ENCODE data around the gene PPP1CC.
"Not testable (repeated sequence)": the region's sequence is repeated elsewhere in the genome, so short reads cannot be mapped to it uniquely, and the experiment has no call there.

Gene PPP1CC

GRCh38 chr12:110767863-110768262 lies 25.2 kb upstream of the PPP1CC start:
- peaks cover 5% of the 10 kb centered on the region for H3K36me3 Mint-ChIP-seq (ENCODE audit: insufficient read depth)
- H3K27ac Mint-ChIP-seq, result no peak overlapping the region
- H3K9me3 Mint-ChIP-seq, result no peaks in the 10 kb centered on the region
- DNase-seq (no peak), ATAC-seq (replicated peaks) (no peak)
- peaks cover 0 to 7% of the 10 kb centered on the region in 2 donors for H3K4me1 Mint-ChIP-seq (ENCODE audit: low read depth in 2 of 2)
- no peak overlapping the region for H3K4me3 Mint-ChIP-seq
- peaks cover 0 to 9% of the 10 kb centered on the region in 2 donors for H3K27me3 Mint-ChIP-seq

GRCh38 chr12:110766311-110767154 lies 23.8 kb upstream of the PPP1CC start:
- Mint-ChIP-seq H3K27ac (no peak overlapping the region), H3K27me3 (peaks cover 0 to 9% of the 10 kb centered on the region in 2 donors), H3K4me3 (no peak overlapping the region), H3K9me3 (no peaks in the 10 kb centered on the region), H3K36me3 (ENCODE audit: insufficient read depth) (peaks cover 9% of the 10 kb centered on the region), H3K4me1 (ENCODE audit: low read depth in 2 of 2) (no peaks in the 10 kb centered on the region)
- ATAC-seq (replicated peaks) (no peak), DNase-seq (no peak)

GRCh38 chr12:110765572-110765971 lies 22.9 kb upstream of the PPP1CC start:
- not testable (repeated sequence) for H3K27ac Mint-ChIP-seq

GRCh38 chr12:110765111-110765510 lies 22.4 kb upstream of the PPP1CC start:
- ATAC-seq (replicated peaks), result no peak
- DNase-seq, result no peak
- no peak overlapping the region for H3K27ac Mint-ChIP-seq
- no peaks in the 10 kb centered on the region for H3K9me3 Mint-ChIP-seq
- H3K36me3 Mint-ChIP-seq (ENCODE audit: insufficient read depth), result peaks cover 9% of the 10 kb centered on the region
- H3K4me3 Mint-ChIP-seq, result no peak overlapping the region
- H3K27me3 Mint-ChIP-seq, result no peaks in the 10 kb centered on the region
- H3K4me1 Mint-ChIP-seq (ENCODE audit: low read depth in 2 of 2), result no peaks in the 10 kb centered on the region

More at GRCh38 chr12:110765572-110765971, 22.9 kb upstream of the PPP1CC start:
- not testable (repeated sequence) for H3K27me3 Mint-ChIP-seq; H3K4me3 Mint-ChIP-seq; H3K36me3 Mint-ChIP-seq (ENCODE audit: insufficient read depth); H3K4me1 Mint-ChIP-seq (ENCODE audit: low read depth in 2 of 2); ATAC-seq (replicated peaks); DNase-seq; H3K9me3 Mint-ChIP-seq

- Mint-ChIP-seq H3K36me3 (ENCODE audit: insufficient read depth) (peaks cover 9% of the 10 kb centered on the region), H3K4me1 (ENCODE audit: low read depth in 2 of 2) (no peaks in the 10 kb centered on the region), H3K4me3 (no peak overlapping the region), H3K9me3 (no peaks in the 10 kb centered on the region), H3K27ac (no peak overlapping the region), H3K27me3 (no peaks in the 10 kb centered on the region)
- DNase-seq, result no peak
- ATAC-seq (replicated peaks), result no peak
Observed at GRCh38 chr12:110763583-110763982, 20.9 kb upstream of the PPP1CC start.

GRCh38 chr12:110762891-110763290 lies 20.2 kb upstream of the PPP1CC start:
- Mint-ChIP-seq H3K4me3 (no peak overlapping the region), H3K36me3 (ENCODE audit: insufficient read depth) (peaks cover 9% of the 10 kb centered on the region), H3K4me1 (ENCODE audit: low read depth in 2 of 2) (no peaks in the 10 kb centered on the region), H3K27me3 (no peaks in the 10 kb centered on the region), H3K9me3 (no peaks in the 10 kb centered on the region), H3K27ac (peak overlapping the region in 1 of 2 donors; percentile 16)
- ATAC-seq (replicated peaks) (no peak), DNase-seq (no peak)

GRCh38 chr12:110760204-110760609 lies 17.5 kb upstream of the PPP1CC start:
- Mint-ChIP-seq H3K4me1 (ENCODE audit: low read depth in 2 of 2) (peaks cover 0 to 2% of the 10 kb centered on the region in 2 donors), H3K27ac (no peak overlapping the region), H3K4me3 (no peak overlapping the region), H3K27me3 (no peaks in the 10 kb centered on the region), H3K36me3 (ENCODE audit: insufficient read depth) (peaks cover 9% of the 10 kb centered on the region), H3K9me3 (no peaks in the 10 kb centered on the region)
- DNase-seq (no peak), ATAC-seq (replicated peaks) (no peak)

- H3K27ac Mint-ChIP-seq, result no peak overlapping the region
- no peaks in the 10 kb centered on the region for H3K9me3 Mint-ChIP-seq
- peaks cover 6% of the 10 kb centered on the region for H3K36me3 Mint-ChIP-seq (ENCODE audit: insufficient read depth)
- H3K27me3 Mint-ChIP-seq, result no peaks in the 10 kb centered on the region
- DNase-seq (no peak), ATAC-seq (replicated peaks) (no peak)
- peaks cover 0 to 2% of the 10 kb centered on the region in 2 donors for H3K4me1 Mint-ChIP-seq (ENCODE audit: low read depth in 2 of 2)
- H3K4me3 Mint-ChIP-seq, result no peak overlapping the region
Observed at GRCh38 chr12:110758922-110759321, 16.2 kb upstream of the PPP1CC start.

GRCh38 chr12:110756611-110757010 lies 13.9 kb upstream of the PPP1CC start:
- Mint-ChIP-seq H3K9me3 (no peaks in the 10 kb centered on the region), H3K4me3 (no peak overlapping the region), H3K4me1 (ENCODE audit: low read depth in 2 of 2) (peaks cover 0 to 2% of the 10 kb centered on the region in 2 donors), H3K27ac (no peak overlapping the region), H3K36me3 (ENCODE audit: insufficient read depth) (no peaks in the 10 kb centered on the region), H3K27me3 (no peaks in the 10 kb centered on the region)
- no peak for ATAC-seq (replicated peaks)
- DNase-seq, result no peak

- Mint-ChIP-seq H3K27ac (no peak overlapping the region), H3K4me3 (no peak overlapping the region), H3K36me3 (ENCODE audit: insufficient read depth) (no peaks in the 10 kb centered on the region), H3K4me1 (ENCODE audit: low read depth in 2 of 2) (peaks cover 0 to 2% of the 10 kb centered on the region in 2 donors), H3K9me3 (no peaks in the 10 kb centered on the region), H3K27me3 (no peaks in the 10 kb centered on the region)
- DNase-seq, result no peak
- no peak for ATAC-seq (replicated peaks)
Observed at GRCh38 chr12:110754101-110754793, 11.6 kb upstream of the PPP1CC start.

GRCh38 chr12:110750784-110751461 lies 8.2 kb upstream of the PPP1CC start:
- no peaks in the 10 kb centered on the region for H3K27me3 Mint-ChIP-seq
- H3K9me3 Mint-ChIP-seq, result no peaks in the 10 kb centered on the region
- no peak overlapping the region for H3K4me3 Mint-ChIP-seq
- H3K27ac Mint-ChIP-seq, result no peak overlapping the region
- H3K36me3 Mint-ChIP-seq (ENCODE audit: insufficient read depth), result peaks cover 3% of the 10 kb centered on the region
- no peaks in the 10 kb centered on the region for H3K4me1 Mint-ChIP-seq (ENCODE audit: low read depth in 2 of 2)
- no peak for DNase-seq
- ATAC-seq (replicated peaks), result no peak

- Mint-ChIP-seq H3K4me1 (ENCODE audit: low read depth in 2 of 2) (peaks cover 12 to 13% of the 10 kb centered on the region in 2 donors), H3K27ac (peak overlapping the region in 1 of 2 donors; percentile 3), H3K4me3 (no peak overlapping the region), H3K36me3 (ENCODE audit: insufficient read depth) (peaks cover 23% of the 10 kb centered on the region), H3K27me3 (no peaks in the 10 kb centered on the region), H3K9me3 (no peaks in the 10 kb centered on the region)
- ATAC-seq (replicated peaks), result no peak
- DNase-seq, result no peak
Observed at GRCh38 chr12:110746550-110746949, 3.9 kb upstream of the PPP1CC start.

GRCh38 chr12:110745542-110746284 lies 3.0 kb upstream of the PPP1CC start:
- Mint-ChIP-seq H3K27ac (peak overlapping the region in 1 of 2 donors; percentile 62), H3K27me3 (no peaks in the 10 kb centered on the region), H3K4me3 (no peak overlapping the region), H3K9me3 (no peaks in the 10 kb centered on the region), H3K4me1 (ENCODE audit: low read depth in 2 of 2) (peaks cover 16 to 18% of the 10 kb centered on the region in 2 donors), H3K36me3 (ENCODE audit: insufficient read depth) (peaks cover 23% of the 10 kb centered on the region)
- DNase-seq (no peak), ATAC-seq (replicated peaks) (no peak)
